GM23338 (cell line): Measurements from ENCODE around the gene CLK3. TPM values are rescaled to one million over a fixed set of nuclear protein-coding genes. Genes with fewer than 3 reads are reported as not detected.

Experiments
- ATAC-seq: fragments of 200-7000 bp; cut with Tn5 transposase; 3 replicates; pipeline ENCODE4 v1.9.1; 2020
- DNase-seq: peaks from one replicate; pipeline ENCODE4 v3.0.0-alpha.2; 2015; ENCODE audit warnings: low spot score
- H2AFZ ChIP-seq: fragments of 200-600 bp; sonication (generic); 2 replicates; pipeline ENCODE4 v1.8.0; 2016; ENCODE audit warnings: antibody characterized with exemption, mild to moderate bottlenecking, moderate library complexity
- H3F3A ChIP-seq: fragments of 200-600 bp; sonication (generic); replicated peaks from 2 replicates; pipeline ENCODE4 v1.8.0; 2017; ENCODE audit warnings: antibody characterized with exemption, mixed run types, low read depth
- H3K27ac ChIP-seq: fragments of 200-600 bp; sonication (generic); 2 replicates; pipeline ENCODE4 v1.6.1; 2016; ENCODE audit warnings: low read depth
- H3K27me3 ChIP-seq: fragments of 200-600 bp; sonication (generic); 2 replicates; pipeline ENCODE4 v1.8.0; 2016; ENCODE audit warnings: mild to moderate bottlenecking, mixed run types, moderate library complexity; ENCODE audit not compliant: insufficient read depth
- H3K36me3 ChIP-seq: fragments of 200-600 bp; sonication (generic); 2 replicates; pipeline ENCODE4 v1.8.0; 2016; ENCODE audit warnings: mild to moderate bottlenecking; ENCODE audit not compliant: insufficient read depth
- H3K4me1 ChIP-seq: fragments of 200-600 bp; sonication (generic); 2 replicates; pipeline ENCODE4 v1.8.0; 2016; ENCODE audit warnings: mild to moderate bottlenecking, moderate library complexity; ENCODE audit not compliant: insufficient read depth
- H3K4me2 ChIP-seq: fragments of 200-600 bp; sonication (generic); 2 replicates; pipeline ENCODE4 v1.7.1; 2017; ENCODE audit warnings: mixed run types
- H3K4me3 ChIP-seq: fragments of 200-600 bp; sonication (generic); 2 replicates; pipeline ENCODE4 v1.6.1; 2016; ENCODE audit warnings: mixed run types
- H3K79me2 ChIP-seq: fragments of 200-600 bp; sonication (generic); replicated peaks from 2 replicates; pipeline ENCODE4 v1.8.0; 2017; ENCODE audit warnings: mild to moderate bottlenecking; ENCODE audit not compliant: insufficient read depth
- H3K9me2 ChIP-seq: fragments of 200-600 bp; sonication (generic); 2 replicates; pipeline ENCODE4 v1.8.0; 2017; ENCODE audit not compliant: insufficient read depth
- H4K20me1 ChIP-seq: fragments of 200-600 bp; sonication (generic); replicated peaks from 2 replicates; pipeline ENCODE4 v1.8.0; 2017; ENCODE audit warnings: mild to moderate bottlenecking; ENCODE audit not compliant: insufficient read depth
- H3K27ac Mint-ChIP-seq: 2 replicates; pipeline ENCODE4 v1.8.0; 2020; ENCODE audit warnings: inconsistent platforms, mild to moderate bottlenecking, moderate library complexity, mixed read lengths
- H3K27me3 Mint-ChIP-seq: 3 replicates; pipeline ENCODE4 v1.8.0; 2022; ENCODE audit warnings: low read depth, mild to moderate bottlenecking, moderate library complexity, mixed read lengths, inconsistent platforms; ENCODE audit not compliant: insufficient read depth, poor library complexity
- H3K36me3 Mint-ChIP-seq: 3 replicates; pipeline ENCODE4 v1.8.0; 2021; ENCODE audit warnings: low read depth, mild to moderate bottlenecking, inconsistent platforms, moderate library complexity, mixed read lengths
- H3K4me1 Mint-ChIP-seq: 3 replicates; pipeline ENCODE4 v1.8.0; 2020; ENCODE audit warnings: mild to moderate bottlenecking, inconsistent platforms, mixed read lengths
- H3K4me3 Mint-ChIP-seq: 3 replicates; pipeline ENCODE4 v1.8.0; 2021; ENCODE audit warnings: moderate library complexity, mild to moderate bottlenecking, inconsistent platforms, mixed read lengths
- H3K9me3 Mint-ChIP-seq: 3 replicates; pipeline ENCODE4 v1.8.0; 2020; ENCODE audit warnings: moderate library complexity, mild to moderate bottlenecking, inconsistent platforms, mixed read lengths
- CREB1 ChIP-seq: fragments of 250-450 bp; sonication (Bioruptor Pico); IDR thresholded peaks from 2 replicates; pipeline ENCODE4 v1.5.0; 2020; ENCODE audit warnings: low read depth, mild to moderate bottlenecking, moderate library complexity
- CTCF ChIP-seq, 2 experiments: fragments of 200-600 bp in 1 of 2; sonication (generic) in 1 of 2; conservative IDR thresholded peaks; 2 replicates each; pipeline versions ENCODE4 v1.5.1 to v1.6.1; 2016 to 2017; ENCODE audit warnings: antibody characterized with exemption in 2 of 2, low read depth in 2 of 2, mild to moderate bottlenecking in 2 of 2, moderate library complexity in 1 of 2
- EZH2 ChIP-seq: fragments of 200-600 bp; sonication (generic); IDR thresholded peaks from one replicate; pipeline ENCODE4 v1.8.0; 2017; ENCODE audit warnings: antibody characterized with exemption, mild to moderate bottlenecking, low read depth; ENCODE audit not compliant: unreplicated experiment
- EZH2phosphoT487 ChIP-seq: fragments of 200-600 bp; sonication (generic); IDR thresholded peaks from one replicate; pipeline ENCODE4 v1.8.1; 2018; ENCODE audit warnings: antibody characterized with exemption; ENCODE audit not compliant: unreplicated experiment
- JUNB ChIP-seq: IDR thresholded peaks from one replicate; pipeline ENCODE4 v1.6.1; 2016; ENCODE audit warnings: antibody characterized with exemption; ENCODE audit not compliant: unreplicated experiment
- POLR2AphosphoS5 ChIP-seq: IDR thresholded peaks from 2 replicates; pipeline ENCODE4 v1.6.1; 2016; ENCODE audit warnings: antibody characterized with exemption, low read depth
- REST ChIP-seq: IDR thresholded peaks from one replicate; pipeline ENCODE4 v1.6.1; 2018; ENCODE audit warnings: antibody characterized with exemption; ENCODE audit not compliant: unreplicated experiment
- STAT1 ChIP-seq: IDR thresholded peaks from one replicate; pipeline ENCODE4 v1.6.1; 2016; ENCODE audit warnings: antibody characterized with exemption; ENCODE audit not compliant: unreplicated experiment
- ZNF114 ChIP-seq: fragments of 250-450 bp; sonication (Bioruptor Pico); IDR thresholded peaks from 2 replicates; pipeline ENCODE4 v1.5.0; 2020; ENCODE audit warnings: mild to moderate bottlenecking, moderate library complexity
- ZNF331 ChIP-seq: fragments of 250-450 bp; sonication (Bioruptor Pico); IDR thresholded peaks from 2 replicates; pipeline ENCODE4 v1.5.0; 2020; ENCODE audit warnings: low read depth, mild to moderate bottlenecking, moderate library complexity
- polyA plus RNA-seq: library from polyadenylated mRNA; unstranded; fragments of >200 nt; fragmentation: Nextera tagmentation; extraction: Ambion mirVana; gene quantifications from 2 replicates; pipeline ENCODE4 v1.2.1, GENCODE V29; 2016
- total RNA-seq: library from RNA; depleted of rRNA; stranded (reverse); fragments of >200 nt; shearing (Covaris generic); gene quantifications from 2 replicates; pipeline ENCODE4 v1.2.3, GENCODE V29; 2014
- TF ChIP-seq, protein P1 (sequence below): IDR thresholded peaks from 2 replicates; pipeline ENCODE4 v1.6.1; 2016; ENCODE audit warnings: antibody characterized with exemption

Gene CLK3
- total and polyA plus RNA-seq, 2 experiments from 2014 or later: 40.7 to 67.7 TPM

DNA sequence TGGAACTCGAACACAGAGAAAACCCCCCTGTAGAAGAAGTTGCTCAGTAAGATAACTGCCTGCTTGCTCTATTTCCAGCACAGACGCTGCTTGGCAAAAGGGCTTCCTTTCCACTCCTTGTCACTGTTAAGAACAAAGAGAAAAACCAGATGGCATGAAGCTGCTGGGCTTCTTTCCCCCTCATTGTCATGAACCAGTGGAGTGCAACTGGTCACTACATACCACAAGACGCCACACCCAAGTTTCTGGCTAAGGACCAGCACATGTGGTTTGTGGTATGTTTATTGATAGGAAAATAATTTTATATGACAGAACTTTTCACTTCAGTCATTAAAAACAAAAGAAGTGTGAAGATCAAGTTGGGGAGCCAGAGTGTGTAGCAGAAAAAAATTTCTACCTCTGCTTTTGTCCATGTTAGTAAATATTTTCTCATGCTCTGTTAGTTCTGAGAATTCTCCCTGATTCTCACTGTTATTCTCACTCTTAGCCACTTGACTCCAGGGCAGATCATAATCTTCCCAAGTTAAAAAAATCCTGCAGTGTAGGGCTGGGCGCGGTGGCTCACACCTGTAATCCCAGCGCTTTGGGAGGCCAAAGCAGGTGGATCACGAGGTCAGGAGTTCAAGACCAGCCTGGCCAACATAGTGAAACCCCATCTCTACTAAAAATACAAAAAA, 37.9 kb downstream of the CLK3 start (continued):
- TF ChIP-seq REST (no peak), CTCF (conservative IDR thresholded peaks at IDR 0.05; ENCODE audit: low read depth in 2 of 2) (no peak), EZH2phosphoT487 (no peak), EZH2 (no peak), CREB1 (no peak), POLR2AphosphoS5 (no peak), ZNF331 (CRISPR knock-in tag) (no peak), ZNF114 (CRISPR knock-in tag) (no peak)

DNA sequence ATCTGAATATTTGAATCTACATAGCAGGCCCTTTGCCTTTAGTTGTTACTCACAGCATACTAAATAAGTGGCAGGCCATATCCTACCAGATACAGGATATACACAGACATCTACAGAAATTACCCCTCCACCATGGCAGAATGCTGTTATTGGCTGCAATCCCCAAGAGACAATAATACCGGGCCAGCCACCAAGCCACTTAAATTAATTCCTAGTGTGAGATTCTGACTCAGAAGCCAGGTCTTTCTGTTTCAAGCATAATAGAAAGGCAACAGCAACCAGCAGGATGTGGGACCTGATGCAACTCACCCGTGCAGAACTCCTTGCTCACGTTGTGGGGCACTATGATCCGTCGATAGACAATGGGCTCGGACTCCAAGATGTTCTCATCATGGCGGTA, 39.8 kb downstream of the CLK3 start:
- Histone ChIP-seq H2AFZ (no peak overlapping the region), H3K4me2 (no peak overlapping the region), H3K9me2 (no peaks in the 10 kb centered on the region), H3K36me3 (peaks cover 9% of the 10 kb centered on the region; the same call in 1 of the 2 replicates), H4K20me1 (peaks cover 12% of the 10 kb centered on the region; the same call in 1 of the 2 replicates), H3K4me3 (no peak overlapping the region), H3K4me1 (no peaks in the 10 kb centered on the region), H3K27me3 (no peaks in the 10 kb centered on the region), H3K27ac (no peak overlapping the region), H3F3A (no peaks in the 10 kb centered on the region), H3K79me2 (peaks cover 3% of the 10 kb centered on the region; the same call in 1 of the 2 replicates)
- peaks cover 13% of the 10 kb centered on the region; the same call in 2 of the 3 replicates for H3K36me3 Mint-ChIP-seq
- no peak overlapping the region for H3K4me3 Mint-ChIP-seq
- H3K9me3 Mint-ChIP-seq: no peaks in the 10 kb centered on the region
- ATAC-seq: no peak
- no peaks in the 10 kb centered on the region for H3K27me3 Mint-ChIP-seq
- DNase-seq: no peak
- no peak overlapping the region for H3K27ac Mint-ChIP-seq
- no peaks in the 10 kb centered on the region for H3K4me1 Mint-ChIP-seq
- TF ChIP-seq ZNF114 (CRISPR knock-in tag): no peak
- TF ChIP-seq, protein P1, sequence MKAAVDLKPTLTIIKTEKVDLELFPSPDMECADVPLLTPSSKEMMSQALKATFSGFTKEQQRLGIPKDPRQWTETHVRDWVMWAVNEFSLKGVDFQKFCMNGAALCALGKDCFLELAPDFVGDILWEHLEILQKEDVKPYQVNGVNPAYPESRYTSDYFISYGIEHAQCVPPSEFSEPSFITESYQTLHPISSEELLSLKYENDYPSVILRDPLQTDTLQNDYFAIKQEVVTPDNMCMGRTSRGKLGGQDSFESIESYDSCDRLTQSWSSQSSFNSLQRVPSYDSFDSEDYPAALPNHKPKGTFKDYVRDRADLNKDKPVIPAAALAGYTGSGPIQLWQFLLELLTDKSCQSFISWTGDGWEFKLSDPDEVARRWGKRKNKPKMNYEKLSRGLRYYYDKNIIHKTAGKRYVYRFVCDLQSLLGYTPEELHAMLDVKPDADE: no peak
- no peak for TF ChIP-seq STAT1
- no peak for TF ChIP-seq POLR2AphosphoS5
- TF ChIP-seq CTCF (conservative IDR thresholded peaks at IDR 0.05; ENCODE audit: low read depth in 2 of 2): no peak
- TF ChIP-seq EZH2phosphoT487: no peak
- no peak for TF ChIP-seq CREB1
- TF ChIP-seq EZH2: no peak
- no peak for TF ChIP-seq JUNB
